K562 (cell line): ENCODE data around the gene CREB3L1. TPM values are rescaled to one million over a fixed set of nuclear protein-coding genes. Genes with fewer than 3 reads are reported as not detected.

Experiments
- BRD4 ChIP-seq: fragments of 200-600 bp; sonication (generic); IDR thresholded peaks from 2 replicates; pipeline ENCODE4 v1.6.1; 2017; ENCODE audit warnings: inconsistent platforms
- DACH1 ChIP-seq: fragments of 450-650 bp; IDR thresholded peaks from 2 replicates; pipeline ENCODE4 v1.6.1; 2018; ENCODE audit not compliant: partially characterized antibody
- ELF4 ChIP-seq: fragments of 450-650 bp; formaldehyde crosslinking; IDR thresholded peaks from 2 replicates; pipeline ENCODE4 v1.4.0; 2022; ENCODE audit warnings: missing genetic modification characterization
- FOXK2 ChIP-seq, 2 experiments: fragments of 450-650 bp; IDR thresholded peaks in 1 of 2; conservative IDR thresholded peaks in 1 of 2; 2 replicates each; pipeline ENCODE4 v1.6.1; 2016; ENCODE audit warnings: low read depth in 2 of 2, mild to moderate bottlenecking in 1 of 2
- HCFC1 ChIP-seq: IDR thresholded peaks from 2 replicates; pipeline ENCODE4 v1.6.1; 2012; ENCODE audit warnings: low read depth, low read length, improper control_type of control experiment
- HSF4 ChIP-seq: fragments of 250-450 bp; sonication (Bioruptor Pico); IDR thresholded peaks from 2 replicates; pipeline ENCODE4 v2.1.2; 2022; ENCODE audit warnings: mild to moderate bottlenecking, moderate library complexity, borderline replicate concordance
- KLF10 ChIP-seq: fragments of 250-450 bp; sonication (Bioruptor Pico); IDR thresholded peaks from 2 replicates; pipeline ENCODE4 v1.6.1; 2021; ENCODE audit warnings: matching md5 sums
- LARP7 ChIP-seq: fragments of 450-650 bp; IDR thresholded peaks from 2 replicates; pipeline ENCODE4 v1.6.1; 2016
- MCM5 ChIP-seq: fragments of 450-650 bp; IDR thresholded peaks from 2 replicates; pipeline ENCODE4 v1.6.1; 2016; ENCODE audit warnings: low read depth
- NBN ChIP-seq: fragments of 450-650 bp; IDR thresholded peaks from 2 replicates; pipeline ENCODE4 v1.6.1; 2016; ENCODE audit warnings: low read depth, mild to moderate bottlenecking
- NFXL1 ChIP-seq: fragments of 450-650 bp; formaldehyde crosslinking; IDR thresholded peaks from 2 replicates; pipeline ENCODE4 v1.4.0; 2021; ENCODE audit warnings: mild to moderate bottlenecking
- RFX1 ChIP-seq: fragments of 450-650 bp; IDR thresholded peaks from 2 replicates; pipeline ENCODE4 v1.6.1; 2016; ENCODE audit warnings: mild to moderate bottlenecking, moderate library complexity
- TCF3 ChIP-seq: sonication (generic); formaldehyde crosslinking; IDR thresholded peaks from 2 replicates; pipeline ENCODE4 v1.4.0; 2020; ENCODE audit warnings: mild to moderate bottlenecking, missing genetic modification reagents
- TSC22D4 ChIP-seq: fragments of 450-650 bp; IDR thresholded peaks from 2 replicates; pipeline ENCODE4 v1.6.1; 2016; ENCODE audit warnings: missing genetic modification characterization, missing biosample characterization, control low read depth
- ZNF384 ChIP-seq: IDR thresholded peaks from 2 replicates; pipeline ENCODE4 v1.6.1; 2012; ENCODE audit warnings: low read depth, low read length, improper control_type of control experiment
- ZNF41 ChIP-seq: fragments of 250-450 bp; sonication (Bioruptor Pico); conservative IDR thresholded peaks from 2 replicates; pipeline ENCODE4 v1.4.0; 2020; ENCODE audit warnings: mild to moderate bottlenecking
- ZNF57 ChIP-seq: fragments of 450-650 bp; formaldehyde crosslinking; IDR thresholded peaks from 2 replicates; pipeline ENCODE4 v1.4.0; 2020; ENCODE audit warnings: mild to moderate bottlenecking, moderate library complexity
- ZNF583 ChIP-seq: fragments of 250-450 bp; sonication (Bioruptor Pico); IDR thresholded peaks from 2 replicates; pipeline ENCODE4 v1.4.0; 2020
- polyA plus RNA-seq, 8 experiments: library from polyadenylated mRNA; depleted of rRNA in 4 of 8; stranded (reverse) in 5 of 8; unstranded in 3 of 8; fragments of >200 nt; fragmentation: Nextera tagmentation in 2 of 8; fragmentation: Illumina TruSeq in 1 of 8; extraction: Ambion mirVana in 2 of 8; extraction: Trizol in 1 of 8; gene quantifications; 2 replicates each; pipeline versions ENCODE4 v1.2.1 to v1.2.3, GENCODE V29; 2011 to 2014; ENCODE audit warnings: inconsistent platforms in 1 of 8, missing spikeins in 1 of 8
- total RNA-seq, 7 experiments: library from RNA; depleted of rRNA in 6 of 7; stranded (reverse); fragments of >200 nt in 6 of 7; fragmentation: Illumina TruSeq in 2 of 7; extraction: Trizol in 2 of 7; gene quantifications; 2 replicates each; pipeline versions ENCODE4 v1.2.1 to v1.2.3, GENCODE V29; 2011 to 2021; ENCODE audit warnings: low replicate concordance in 1 of 7
- TF ChIP-seq, protein P1 (sequence below): fragments of 150-350 bp; conservative IDR thresholded peaks from 2 replicates; pipeline ENCODE4 v1.6.1; 2014; ENCODE audit warnings: low read length
- TF ChIP-seq, protein P2 (sequence below): fragments of 450-650 bp; conservative IDR thresholded peaks from 2 replicates; pipeline ENCODE4 v1.6.1; 2016; ENCODE audit warnings: missing genetic modification characterization, low read depth, mild to moderate bottlenecking, control low read depth, missing compliant biosample characterization
- TF ChIP-seq, protein P3 (sequence below): conservative IDR thresholded peaks from 2 replicates; pipeline ENCODE4 v1.6.1; 2011; ENCODE audit warnings: low read depth, mild to moderate bottlenecking, low read length; ENCODE audit not compliant: control insufficient read depth
- TF ChIP-seq, protein P4 (sequence below): fragments of 250-450 bp; sonication (Bioruptor Pico); IDR thresholded peaks from 2 replicates; pipeline ENCODE4 v1.8.0; 2022; ENCODE audit warnings: moderate library complexity, mild to moderate bottlenecking, inconsistent platforms

The CREB3L1 gene
- total and polyA plus RNA-seq, 9 of the 15 experiments (the other 6 are each of a cell fraction or from before 2014, with no cell fraction given) = 1.2 to 27.6 (median 3.7) TPM

DNA sequence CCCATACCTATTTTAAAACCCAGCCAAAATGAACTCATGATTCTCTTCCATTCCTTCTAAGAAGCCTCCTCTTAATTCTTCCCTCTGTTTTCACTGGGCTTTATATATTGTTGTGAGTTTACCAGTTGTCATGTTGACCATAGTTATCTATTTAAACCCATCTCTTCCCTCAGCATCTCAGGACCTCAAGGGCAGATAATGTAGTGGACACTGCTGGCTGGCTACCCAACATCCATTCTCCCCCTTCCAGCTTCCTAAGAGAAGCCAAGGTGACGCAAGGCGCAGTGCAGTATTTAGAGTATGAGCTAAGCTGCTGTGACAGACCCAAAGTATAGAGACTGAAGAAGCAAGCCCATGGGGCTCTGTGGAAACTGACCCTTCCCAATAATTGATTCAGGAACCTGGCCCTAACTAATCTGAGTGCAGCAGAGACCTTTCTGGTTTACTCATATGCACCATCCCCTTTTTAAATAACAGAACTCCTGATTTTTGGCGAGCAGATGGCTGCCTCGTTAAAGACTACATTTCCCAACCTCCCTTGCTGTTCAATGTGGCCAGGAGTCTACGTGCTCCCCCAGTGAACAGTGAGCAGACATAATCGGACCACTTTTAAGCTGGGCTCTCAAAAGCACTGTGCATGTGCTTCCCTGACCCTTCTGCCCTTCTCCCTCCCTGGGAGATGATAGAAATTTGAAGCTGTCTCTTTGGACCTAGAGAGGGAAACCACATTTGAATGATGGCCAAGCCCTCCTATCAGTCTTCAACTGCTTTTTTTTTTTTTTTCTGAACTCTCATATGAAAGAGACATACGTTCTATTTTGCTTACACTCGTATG is 28.1 kb upstream of the CREB3L1 start (continued):
- TF ChIP-seq, protein P1, sequence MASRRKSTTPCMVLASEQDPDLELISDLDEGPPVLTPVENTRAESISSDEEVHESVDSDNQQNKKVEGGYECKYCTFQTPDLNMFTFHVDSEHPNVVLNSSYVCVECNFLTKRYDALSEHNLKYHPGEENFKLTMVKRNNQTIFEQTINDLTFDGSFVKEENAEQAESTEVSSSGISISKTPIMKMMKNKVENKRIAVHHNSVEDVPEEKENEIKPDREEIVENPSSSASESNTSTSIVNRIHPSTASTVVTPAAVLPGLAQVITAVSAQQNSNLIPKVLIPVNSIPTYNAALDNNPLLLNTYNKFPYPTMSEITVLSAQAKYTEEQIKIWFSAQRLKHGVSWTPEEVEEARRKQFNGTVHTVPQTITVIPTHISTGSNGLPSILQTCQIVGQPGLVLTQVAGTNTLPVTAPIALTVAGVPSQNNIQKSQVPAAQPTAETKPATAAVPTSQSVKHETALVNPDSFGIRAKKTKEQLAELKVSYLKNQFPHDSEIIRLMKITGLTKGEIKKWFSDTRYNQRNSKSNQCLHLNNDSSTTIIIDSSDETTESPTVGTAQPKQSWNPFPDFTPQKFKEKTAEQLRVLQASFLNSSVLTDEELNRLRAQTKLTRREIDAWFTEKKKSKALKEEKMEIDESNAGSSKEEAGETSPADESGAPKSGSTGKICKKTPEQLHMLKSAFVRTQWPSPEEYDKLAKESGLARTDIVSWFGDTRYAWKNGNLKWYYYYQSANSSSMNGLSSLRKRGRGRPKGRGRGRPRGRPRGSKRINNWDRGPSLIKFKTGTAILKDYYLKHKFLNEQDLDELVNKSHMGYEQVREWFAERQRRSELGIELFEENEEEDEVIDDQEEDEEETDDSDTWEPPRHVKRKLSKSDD = no peak
- no peak for TF ChIP-seq TSC22D4 (tag)
- no peak for TF ChIP-seq RFX1
- no peak; the same call in 1 of the 2 replicates for TF ChIP-seq ZNF41 (CRISPR knock-in tag)
- TF ChIP-seq BRD4 = no peak
- TF ChIP-seq NBN = 0 out of 2 replicates have a peak, but pooled peaks have one; percentile 21
- TF ChIP-seq, protein P2, sequence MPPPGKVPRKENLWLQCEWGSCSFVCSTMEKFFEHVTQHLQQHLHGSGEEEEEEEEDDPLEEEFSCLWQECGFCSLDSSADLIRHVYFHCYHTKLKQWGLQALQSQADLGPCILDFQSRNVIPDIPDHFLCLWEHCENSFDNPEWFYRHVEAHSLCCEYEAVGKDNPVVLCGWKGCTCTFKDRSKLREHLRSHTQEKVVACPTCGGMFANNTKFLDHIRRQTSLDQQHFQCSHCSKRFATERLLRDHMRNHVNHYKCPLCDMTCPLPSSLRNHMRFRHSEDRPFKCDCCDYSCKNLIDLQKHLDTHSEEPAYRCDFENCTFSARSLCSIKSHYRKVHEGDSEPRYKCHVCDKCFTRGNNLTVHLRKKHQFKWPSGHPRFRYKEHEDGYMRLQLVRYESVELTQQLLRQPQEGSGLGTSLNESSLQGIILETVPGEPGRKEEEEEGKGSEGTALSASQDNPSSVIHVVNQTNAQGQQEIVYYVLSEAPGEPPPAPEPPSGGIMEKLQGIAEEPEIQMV (tag) = peak; percentile 35; the same call in 1 of the 2 replicates
- TF ChIP-seq ZNF583 = no peak
- TF ChIP-seq ZNF384 = peak; percentile 97
- no peak for TF ChIP-seq TCF3 (CRISPR knock-in tag)
- TF ChIP-seq ZNF57 = no peak
- no peak for TF ChIP-seq HSF4
- no peak for TF ChIP-seq ELF4 (CRISPR knock-in tag)
- TF ChIP-seq, protein P3, sequence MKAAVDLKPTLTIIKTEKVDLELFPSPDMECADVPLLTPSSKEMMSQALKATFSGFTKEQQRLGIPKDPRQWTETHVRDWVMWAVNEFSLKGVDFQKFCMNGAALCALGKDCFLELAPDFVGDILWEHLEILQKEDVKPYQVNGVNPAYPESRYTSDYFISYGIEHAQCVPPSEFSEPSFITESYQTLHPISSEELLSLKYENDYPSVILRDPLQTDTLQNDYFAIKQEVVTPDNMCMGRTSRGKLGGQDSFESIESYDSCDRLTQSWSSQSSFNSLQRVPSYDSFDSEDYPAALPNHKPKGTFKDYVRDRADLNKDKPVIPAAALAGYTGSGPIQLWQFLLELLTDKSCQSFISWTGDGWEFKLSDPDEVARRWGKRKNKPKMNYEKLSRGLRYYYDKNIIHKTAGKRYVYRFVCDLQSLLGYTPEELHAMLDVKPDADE = no peak
- TF ChIP-seq MCM5 = no peak
- no peak for TF ChIP-seq LARP7
- no peak for TF ChIP-seq NFXL1 (CRISPR knock-in tag)
- no peak; a peak in 1 of 4 replicates for TF ChIP-seq FOXK2 (conservative IDR thresholded peaks at IDR 0.05 in 1 of 2, IDR thresholded peaks at IDR 0.05 in 1 of 2; ENCODE audit: low read depth in 2 of 2)
- no peak for TF ChIP-seq DACH1
- TF ChIP-seq, protein P4, sequence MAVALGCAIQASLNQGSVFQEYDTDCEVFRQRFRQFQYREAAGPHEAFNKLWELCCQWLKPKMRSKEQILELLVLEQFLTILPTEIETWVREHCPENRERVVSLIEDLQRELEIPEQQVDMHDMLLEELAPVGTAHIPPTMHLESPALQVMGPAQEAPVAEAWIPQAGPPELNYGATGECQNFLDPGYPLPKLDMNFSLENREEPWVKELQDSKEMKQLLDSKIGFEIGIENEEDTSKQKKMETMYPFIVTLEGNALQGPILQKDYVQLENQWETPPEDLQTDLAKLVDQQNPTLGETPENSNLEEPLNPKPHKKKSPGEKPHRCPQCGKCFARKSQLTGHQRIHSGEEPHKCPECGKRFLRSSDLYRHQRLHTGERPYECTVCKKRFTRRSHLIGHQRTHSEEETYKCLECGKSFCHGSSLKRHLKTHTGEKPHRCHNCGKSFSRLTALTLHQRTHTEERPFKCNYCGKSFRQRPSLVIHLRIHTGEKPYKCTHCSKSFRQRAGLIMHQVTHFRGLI = no peak
- no peak for TF ChIP-seq KLF10
- peak; percentile 90 for TF ChIP-seq HCFC1
